NCI-H69 (cell line): ENCODE measurements around the gene USP12.
"Not testable (repeated sequence)": the region's sequence is repeated elsewhere in the genome, so short reads cannot be mapped to it uniquely, and the experiment has no call there.

ENCODE experiments used
- DNase-seq: peaks from one replicate; lab custom pipeline; 2025; lab: John Stamatoyannopoulos, UW

USP12 gene

GRCh38 chr13:27171244-27171826, at the start of gene USP12:
Gene USP12, minus strand, starts transcription at chr13:27171811. Its CDS starts 172 bp downstream, at chr13:27171639.
- peak; percentile 71 for DNase-seq

- DNase-seq, result no peak
Measured at GRCh38 chr13:27219611-27220010, 48.0 kb upstream of the USP12 start.

- not testable (repeated sequence) for DNase-seq
Measured at GRCh38 chr13:27218861-27219260, 47.2 kb upstream of the USP12 start.

GRCh38 chr13:27217791-27218190, 46.2 kb upstream of the USP12 start:
- DNase-seq, result not testable (repeated sequence)

GRCh38 chr13:27213386-27213785, 41.8 kb upstream of the USP12 start:
- DNase-seq, result not testable (repeated sequence)

- no peak for DNase-seq
Measured at GRCh38 chr13:27211771-27212364, 40.3 kb upstream of the USP12 start.

- no peak for DNase-seq
Measured at GRCh38 chr13:27211271-27211670, 39.7 kb upstream of the USP12 start.

- no peak for DNase-seq
Measured at GRCh38 chr13:27208514-27208913, 36.9 kb upstream of the USP12 start.

- DNase-seq, result peak; percentile 1
Measured at GRCh38 chr13:27203854-27204253, 32.2 kb upstream of the USP12 start.

- no peak for DNase-seq
Measured at GRCh38 chr13:27203186-27203585, 31.6 kb upstream of the USP12 start.

GRCh38 chr13:27201661-27202060, 30.1 kb upstream of the USP12 start:
- DNase-seq, result no peak

- DNase-seq, result no peak
Measured at GRCh38 chr13:27200413-27201070, 28.9 kb upstream of the USP12 start.

- DNase-seq, result peak; percentile 38
Measured at GRCh38 chr13:27199696-27200095, 28.1 kb upstream of the USP12 start.

- DNase-seq, result no peak
Measured at GRCh38 chr13:27199211-27199610, 27.6 kb upstream of the USP12 start.

- DNase-seq, result no peak
Measured at GRCh38 chr13:27194895-27195764, 23.5 kb upstream of the USP12 start.

- DNase-seq, result no peak
Measured at GRCh38 chr13:27194209-27194608, 22.6 kb upstream of the USP12 start.

GRCh38 chr13:27193496-27193895, 21.9 kb upstream of the USP12 start:
- DNase-seq, result no peak

- no peak for DNase-seq
Measured at GRCh38 chr13:27192973-27193372, 21.4 kb upstream of the USP12 start.

GRCh38 chr13:27192367-27192766, 20.8 kb upstream of the USP12 start:
- DNase-seq, result not testable (repeated sequence)

GRCh38 chr13:27189192-27189591, 17.6 kb upstream of the USP12 start:
- no peak for DNase-seq

- DNase-seq, result no peak
Measured at GRCh38 chr13:27188239-27188638, 16.6 kb upstream of the USP12 start.

- DNase-seq, result no peak
Measured at GRCh38 chr13:27186295-27186694, 14.7 kb upstream of the USP12 start.
